Hepatocyte (in vitro differentiated cells): Measurements from ENCODE around the gene KCNMA1.

ENCODE experiments used
- EZH2 ChIP-seq: fragments of 200-600 bp; sonication (generic); IDR thresholded peaks from 2 replicates; pipeline ENCODE4 v1.6.1; 2016; ENCODE audit warnings: antibody characterized with exemption, mild to moderate bottlenecking, borderline replicate concordance
- EZH2phosphoT487 ChIP-seq: fragments of 200-600 bp; sonication (generic); IDR thresholded peaks from one replicate; pipeline ENCODE4 v1.6.1; 2018; ENCODE audit warnings: antibody characterized with exemption, mild to moderate bottlenecking, low read depth, moderate library complexity; ENCODE audit not compliant: unreplicated experiment, severe bottlenecking
- TF ChIP-seq, protein P1 (sequence below): fragments of 200-600 bp; sonication (generic); IDR thresholded peaks from 2 replicates; pipeline ENCODE4 v1.5.1; 2016; ENCODE audit warnings: antibody characterized with exemption, mild to moderate bottlenecking; ENCODE audit not compliant: poor library complexity

DNA sequence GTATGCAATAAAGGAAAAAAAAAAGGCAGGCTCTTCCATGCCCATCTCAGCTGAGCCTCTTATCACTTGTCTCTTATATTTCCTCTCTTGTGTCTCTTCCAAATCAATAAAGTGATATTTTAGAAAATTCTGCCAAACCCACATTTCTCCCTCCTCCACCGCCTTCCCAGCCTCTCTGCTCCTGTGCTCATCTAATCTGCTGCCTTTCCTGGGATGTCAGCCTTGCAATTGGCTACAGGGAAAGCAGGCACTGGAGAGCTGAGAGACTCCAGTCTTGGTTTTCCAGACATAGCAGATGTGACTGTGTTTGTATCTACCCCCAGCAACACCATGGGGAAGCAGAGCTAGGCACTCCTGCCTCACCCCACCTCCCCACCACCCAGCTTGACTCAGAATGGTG, 298.4 kb downstream of the KCNMA1 start:
- TF ChIP-seq, protein P1, sequence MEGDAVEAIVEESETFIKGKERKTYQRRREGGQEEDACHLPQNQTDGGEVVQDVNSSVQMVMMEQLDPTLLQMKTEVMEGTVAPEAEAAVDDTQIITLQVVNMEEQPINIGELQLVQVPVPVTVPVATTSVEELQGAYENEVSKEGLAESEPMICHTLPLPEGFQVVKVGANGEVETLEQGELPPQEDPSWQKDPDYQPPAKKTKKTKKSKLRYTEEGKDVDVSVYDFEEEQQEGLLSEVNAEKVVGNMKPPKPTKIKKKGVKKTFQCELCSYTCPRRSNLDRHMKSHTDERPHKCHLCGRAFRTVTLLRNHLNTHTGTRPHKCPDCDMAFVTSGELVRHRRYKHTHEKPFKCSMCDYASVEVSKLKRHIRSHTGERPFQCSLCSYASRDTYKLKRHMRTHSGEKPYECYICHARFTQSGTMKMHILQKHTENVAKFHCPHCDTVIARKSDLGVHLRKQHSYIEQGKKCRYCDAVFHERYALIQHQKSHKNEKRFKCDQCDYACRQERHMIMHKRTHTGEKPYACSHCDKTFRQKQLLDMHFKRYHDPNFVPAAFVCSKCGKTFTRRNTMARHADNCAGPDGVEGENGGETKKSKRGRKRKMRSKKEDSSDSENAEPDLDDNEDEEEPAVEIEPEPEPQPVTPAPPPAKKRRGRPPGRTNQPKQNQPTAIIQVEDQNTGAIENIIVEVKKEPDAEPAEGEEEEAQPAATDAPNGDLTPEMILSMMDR = no peak
- TF ChIP-seq EZH2phosphoT487 = no peak
- TF ChIP-seq EZH2 = no peak
